ENCODE data around the gene PROKR2. TPM values are rescaled to one million over a fixed set of nuclear protein-coding genes. Genes with fewer than 3 reads are reported as not detected.

Gene PROKR2
- polyA plus RNA-seq, 1 of the 3 experiments (the other 2 are of a cell fraction): 0.13 TPM

GRCh38 chr20:5313916-5314315, 2.8 kb downstream of the PROKR2 start:
- H3K36me3 ChIP-seq (replicated peaks in 1 of 2; ENCODE audit: control insufficient read depth in 1 of 2, insufficient read depth in 2 of 2, low read length in 1 of 2): no peaks in the 10 kb centered on the region
- H3K4me3 ChIP-seq (ENCODE audit: low read depth in 2 of 2, low read length in 1 of 2): no peak overlapping the region; a peak in 1 of 4 replicates
- no peak overlapping the region for H2AFZ ChIP-seq (ENCODE audit: low read depth)
- peaks cover 0 to 37% of the 10 kb centered on the region in 2 experiments; a peak in 1 of 4 replicates for H3K4me1 ChIP-seq (ENCODE audit: control insufficient read depth in 1 of 2, insufficient read depth in 2 of 2, low read depth in 1 of 2, low read length in 1 of 2)
- no peak overlapping the region for H3K9ac ChIP-seq
- ChIA-PET POLR2A (no interaction called here), CTCF (interaction anchor here (7.5 kb wide), 1 partner anchor 107 kb away, joined by 100 read pairs; no protein-coding TSS in a partner anchor)
- H3K9me2 ChIP-seq: no peaks in the 10 kb centered on the region
- no peaks in the 10 kb centered on the region for H3F3A ChIP-seq (replicated peaks; ENCODE audit: insufficient read depth)
- H4K20me1 ChIP-seq (ENCODE audit: insufficient read depth): no peaks in the 10 kb centered on the region
- no peak overlapping the region for H3K4me2 ChIP-seq
- TF ChIP-seq RFX5 (IDR thresholded peaks at IDR 0.05; ENCODE audit: low read length): no peak
- no peak for TF ChIP-seq YY1 (IDR thresholded peaks at IDR 0.05; ENCODE audit: low read depth)
- TF ChIP-seq RCOR1 (IDR thresholded peaks at IDR 0.05; ENCODE audit: low read length): no peak
- TF ChIP-seq JUND (IDR thresholded peaks at IDR 0.05): no peak
- no peak for TF ChIP-seq NFIC (IDR thresholded peaks at IDR 0.05; ENCODE audit: borderline replicate concordance)
- TF ChIP-seq POLR2AphosphoS5 (IDR thresholded peaks at IDR 0.05; ENCODE audit: low read depth, low read length): no peak
- no peak for TF ChIP-seq RAD21 (IDR thresholded peaks at IDR 0.05; ENCODE audit: low read length)
- no peak for TF ChIP-seq SMC3 (IDR thresholded peaks at IDR 0.05; ENCODE audit: low read depth, low read length)
- no peak for TF ChIP-seq FOXM1 (IDR thresholded peaks at IDR 0.05; ENCODE audit: low read depth)
- no peak for TF ChIP-seq MEF2A (IDR thresholded peaks at IDR 0.05; ENCODE audit: borderline replicate concordance, low read depth)
- no peak for TF ChIP-seq EP300 (IDR thresholded peaks at IDR 0.05; ENCODE audit: borderline replicate concordance in 1 of 2, low read depth in 1 of 2, low read length in 1 of 2)
- no peak for TF ChIP-seq USF1 (IDR thresholded peaks at IDR 0.05; ENCODE audit: borderline replicate concordance, low read depth)
- no peak for TF ChIP-seq USF2 (IDR thresholded peaks at IDR 0.05; ENCODE audit: borderline replicate concordance, low read depth, low read length)
- TF ChIP-seq ZBTB33 (IDR thresholded peaks at IDR 0.05; ENCODE audit: borderline replicate concordance, low read depth): no peak
- no peak for TF ChIP-seq IRF3 (IDR thresholded peaks at IDR 0.05; ENCODE audit: low read depth, low read length)
- TF ChIP-seq GATA2 (CRISPR knock-in tag; IDR thresholded peaks at IDR 0.05): no peak
- WGBS (ENCODE audit: low lambda C conversion rate): 70% methylated on average over 17 of the region's 17 CpGs
- no peaks in the 10 kb centered on the region for H3K79me2 ChIP-seq (ENCODE audit: insufficient read depth)
- DNase-seq: no peak
- H3K27ac ChIP-seq (ENCODE audit: low read depth in 2 of 2, low read length in 1 of 2): no peak overlapping the region
- no peaks in the 10 kb centered on the region for H3K9me3 ChIP-seq
- H3K27me3 ChIP-seq (ENCODE audit: insufficient read depth): peaks cover 10% of the 10 kb centered on the region

Measured in SK-N-SH (cell line).